ENCODE data around the gene FOXF1. TPM values are rescaled to one million over a fixed set of nuclear protein-coding genes. Genes with fewer than 3 reads are reported as not detected.

Gene FOXF1
- total RNA-seq, 1 experiment from 2014 or later, result 0.10 TPM

GRCh38 chr16:86467490-86467889, 42.8 kb upstream of the FOXF1 start:
- no peaks in the 10 kb centered on the region for H3K4me1 ChIP-seq (ENCODE audit: control insufficient read depth, insufficient read depth, low read length)
- no peaks in the 10 kb centered on the region for H3K9me3 ChIP-seq (ENCODE audit: control insufficient read depth, insufficient read depth, low read depth, low read length)
- no peaks in the 10 kb centered on the region; the same call in 1 of the 2 replicates for H3K27me3 ChIP-seq (ENCODE audit: control insufficient read depth, insufficient read depth, low read length)
- ChIA-PET CTCF (no interaction called here), POLR2A (no interaction called here)
- H3K36me3 ChIP-seq (ENCODE audit: control insufficient read depth, insufficient read depth, low read length), result no peaks in the 10 kb centered on the region
- TF ChIP-seq SIN3A (IDR thresholded peaks at IDR 0.05; ENCODE audit: borderline replicate concordance, insufficient read depth, low read depth, low read length), result no peak
- TF ChIP-seq CTCF (IDR thresholded peaks at IDR 0.05), result no peak
- TF ChIP-seq REST (IDR thresholded peaks at IDR 0.05; ENCODE audit: insufficient read depth in 1 of 2, low read depth in 2 of 2, low read length in 1 of 2), result no peak
- no peak for TF ChIP-seq POLR2AphosphoS5 (IDR thresholded peaks at IDR 0.05; ENCODE audit: low read depth, low read length)
- no peak for TF ChIP-seq TCF7L2 (IDR thresholded peaks at IDR 0.05; ENCODE audit: low read depth, low read length)
- H3K4me3 ChIP-seq (ENCODE audit: low read depth in 2 of 2, low read length in 2 of 2), result no peak overlapping the region
- no peak for ATAC-seq
- in situ Hi-C loops (cut with HindIII; ENCODE audit: low pct_unique_long_range_greater_than_20kb, low sequenced_read_pairs), result no loop called here
- H3K27ac ChIP-seq (ENCODE audit: low read length), result no peak overlapping the region
- no peak for DNase-seq (ENCODE audit: low read depth, low spot score)
- BruUV-seq (replicated peaks), result no TSS peak
- intact Hi-C loops (cut with micrococcal nuclease; ENCODE audit: unreplicated experiment), result no loop called here

GRCh38 chr16:86470964-86471363, 39.4 kb upstream of the FOXF1 start:
- intact Hi-C loops (cut with micrococcal nuclease; ENCODE audit: unreplicated experiment) (no loop called here), in situ Hi-C loops (cut with HindIII; ENCODE audit: low pct_unique_long_range_greater_than_20kb, low sequenced_read_pairs) (no loop called here)
- Histone ChIP-seq H3K4me3 (ENCODE audit: low read depth in 2 of 2, low read length in 2 of 2) (no peak overlapping the region), H3K27ac (ENCODE audit: low read length) (no peak overlapping the region), H3K36me3 (ENCODE audit: control insufficient read depth, insufficient read depth, low read length) (no peaks in the 10 kb centered on the region), H3K27me3 (ENCODE audit: control insufficient read depth, insufficient read depth, low read length) (no peaks in the 10 kb centered on the region; the same call in 1 of the 2 replicates), H3K9me3 (ENCODE audit: control insufficient read depth, insufficient read depth, low read depth, low read length) (no peaks in the 10 kb centered on the region), H3K4me1 (ENCODE audit: control insufficient read depth, insufficient read depth, low read length) (no peaks in the 10 kb centered on the region)
- ChIA-PET POLR2A (no interaction called here), CTCF (no interaction called here)
- BruUV-seq (replicated peaks), result no TSS peak
- DNase-seq (ENCODE audit: low read depth, low spot score) (no peak), ATAC-seq (no peak)
- no peak for TF ChIP-seq POLR2AphosphoS5 (IDR thresholded peaks at IDR 0.05; ENCODE audit: low read depth, low read length)
- no peak for TF ChIP-seq REST (IDR thresholded peaks at IDR 0.05; ENCODE audit: insufficient read depth in 1 of 2, low read depth in 2 of 2, low read length in 1 of 2)
- no peak for TF ChIP-seq CTCF (IDR thresholded peaks at IDR 0.05)
- TF ChIP-seq TCF7L2 (IDR thresholded peaks at IDR 0.05; ENCODE audit: low read depth, low read length), result no peak
- TF ChIP-seq SIN3A (IDR thresholded peaks at IDR 0.05; ENCODE audit: borderline replicate concordance, insufficient read depth, low read depth, low read length), result no peak

All from Panc1 (cell line).